CD14-positive monocyte (primary cell): ENCODE measurements around the gene TMEM147. TPM values are rescaled to one million over a fixed set of nuclear protein-coding genes. Genes with fewer than 3 reads are reported as not detected.

Source experiments
- DNase-seq, 3 donors: peaks; one replicate each; pipeline ENCODE4 v3.0.0-alpha.2; 2011 to 2022
- H2AFZ ChIP-seq: 2 replicates; pipeline ENCODE4 v1.6.0; 2012; ENCODE audit warnings: mild to moderate bottlenecking, low read depth, low read length, inconsistent platforms; ENCODE audit not compliant: insufficient read depth, poor library complexity, severe bottlenecking
- H3K27ac ChIP-seq, 2 donors: 1 replicate in 1 of 2; 2 replicates in 1 of 2; pipeline ENCODE4 v1.5.1; 2012 to 2013; ENCODE audit warnings: low read length in 2 of 2, control low read depth in 1 of 2, inconsistent platforms in 1 of 2, low read depth in 1 of 2, mild to moderate bottlenecking in 1 of 2
- H3K27me3 ChIP-seq, 2 donors: one replicate each; pipeline versions ENCODE4 v1.6.0 to v1.6.1; 2011 to 2013; ENCODE audit warnings: low read length in 2 of 2; ENCODE audit not compliant: control insufficient read depth in 2 of 2, insufficient read depth in 2 of 2
- H3K36me3 ChIP-seq, 2 donors: replicated peaks in 1 of 2; 1 replicate in 1 of 2; 2 replicates in 1 of 2; pipeline versions ENCODE4 v1.5.1 to v1.6.1; 2012 to 2013; ENCODE audit warnings: low read length in 2 of 2, control low read depth in 1 of 2, inconsistent platforms in 1 of 2, mild to moderate bottlenecking in 1 of 2; ENCODE audit not compliant: insufficient read depth in 2 of 2, control insufficient read depth in 1 of 2
- H3K4me1 ChIP-seq, 2 donors: 1 replicate in 1 of 2; 2 replicates in 1 of 2; pipeline versions ENCODE4 v1.5.1 to v1.6.1; 2012 to 2013; ENCODE audit warnings: low read length in 2 of 2, control low read depth in 1 of 2, inconsistent platforms in 1 of 2, mild to moderate bottlenecking in 1 of 2, moderate library complexity in 1 of 2; ENCODE audit not compliant: insufficient read depth in 2 of 2, control insufficient read depth in 1 of 2
- H3K4me2 ChIP-seq: replicated peaks from 2 replicates; pipeline ENCODE3; 2012; ENCODE audit warnings: low read length, moderate library complexity, mild to moderate bottlenecking; ENCODE audit not compliant: poor library complexity, severe bottlenecking; ENCODE audit errors: extremely low read depth
- H3K4me3 ChIP-seq, 3 experiments: fragments of 200-600 bp in 1 of 3; sonication (generic) in 1 of 3; replicated peaks in 1 of 3; 1 replicate in 2 of 3; 2 replicates in 1 of 3; pipeline ENCODE4 v1.5.1; 2011 to 2013; ENCODE audit warnings: low read length in 3 of 3, mild to moderate bottlenecking in 3 of 3, control low read depth in 2 of 3, low read depth in 2 of 3, inconsistent platforms in 1 of 3, moderate library complexity in 1 of 3
- H3K79me2 ChIP-seq: 2 replicates; pipeline ENCODE4 v1.6.0; 2012; ENCODE audit warnings: mild to moderate bottlenecking, control low read depth, inconsistent platforms, low read length, moderate library complexity; ENCODE audit not compliant: insufficient read depth
- H3K9ac ChIP-seq: 2 replicates; pipeline ENCODE4 v1.6.0; 2017; ENCODE audit warnings: low read length, mild to moderate bottlenecking; ENCODE audit not compliant: insufficient read depth, poor library complexity, severe bottlenecking
- H3K9me3 ChIP-seq, 2 donors: replicated peaks in 1 of 2; 1 replicate in 1 of 2; 2 replicates in 1 of 2; pipeline versions ENCODE4 v1.5.1 to v1.6.1; 2012 to 2013; ENCODE audit warnings: low read length in 2 of 2, control low read depth in 1 of 2; ENCODE audit not compliant: control insufficient read depth in 1 of 2, insufficient read depth in 1 of 2
- H4K20me1 ChIP-seq: 2 replicates; pipeline ENCODE4 v1.6.0; 2012; ENCODE audit warnings: mild to moderate bottlenecking, low read length, control low read depth, moderate library complexity; ENCODE audit not compliant: insufficient read depth
- H3K27ac Mint-ChIP-seq, 7 donors: one replicate each; pipeline ENCODE4 v1.8.0; 2020; ENCODE audit warnings: mild to moderate bottlenecking in 7 of 7, mixed read lengths in 7 of 7, moderate library complexity in 6 of 7, inconsistent platforms in 2 of 7
- H3K27me3 Mint-ChIP-seq, 3 donors: one replicate each; pipeline ENCODE4 v1.8.0; 2021 to 2022; ENCODE audit warnings: low read depth in 3 of 3, mild to moderate bottlenecking in 3 of 3, mixed read lengths in 3 of 3, moderate library complexity in 3 of 3, inconsistent platforms in 1 of 3
- H3K36me3 Mint-ChIP-seq, 2 donors: one replicate each; pipeline ENCODE4 v1.8.0; 2020; ENCODE audit warnings: mixed read lengths in 2 of 2, inconsistent platforms in 1 of 2, mild to moderate bottlenecking in 1 of 2
- H3K4me1 Mint-ChIP-seq: one replicate; pipeline ENCODE4 v1.8.0; 2020; ENCODE audit warnings: mild to moderate bottlenecking, mixed read lengths
- H3K4me3 Mint-ChIP-seq, 2 donors: one replicate each; pipeline ENCODE4 v1.8.0; 2020; ENCODE audit warnings: mild to moderate bottlenecking in 2 of 2, mixed read lengths in 2 of 2, moderate library complexity in 1 of 2
- H3K9me3 Mint-ChIP-seq, 7 donors: one replicate each; pipeline ENCODE4 v1.8.0; 2020 to 2022; ENCODE audit warnings: mixed read lengths in 7 of 7, mild to moderate bottlenecking in 6 of 7, moderate library complexity in 6 of 7, inconsistent platforms in 2 of 7
- CTCF ChIP-seq: fragments of 200-600 bp; IDR thresholded peaks from one replicate; pipeline ENCODE4 v1.8.0; 2022; ENCODE audit warnings: antibody characterized with exemption, mild to moderate bottlenecking
- WGBS: methylation state at CpG from one replicate; pipeline ENCODE4 v1.1.5; 2013; ENCODE audit warnings: missing lambda C conversion rate; ENCODE audit not compliant: insufficient coverage; 5-methylcytosine and 5-hydroxymethylcytosine counted together
- intact Hi-C, 2 donors: fragments of 100-400 bp; cut with micrococcal nuclease; formaldehyde crosslinking; loops; one replicate each; pipeline versions ENCODE4 v1.15.0 to v1.15.1; 2023
- polyA plus RNA-seq, 3 donors: library from polyadenylated mRNA; depleted of rRNA in 1 of 3; unstranded in 2 of 3; stranded (reverse) in 1 of 3; fragments of 300-500 nt in 2 of 3; fragments of >200 nt in 1 of 3; fragmentation: Illumina TruSeq in 2 of 3; gene quantifications; 1 replicate in 2 of 3; 2 replicates in 1 of 3; pipeline ENCODE4 v1.2.3, GENCODE V29; 2012 to 2021

Gene TMEM147
- polyA plus RNA-seq, 3 donors = 75.5 to 165 (median 165) TPM

GRCh38 chr19:35498984-35499527 is 46.4 kb upstream of the TMEM147 start:
- no peak overlapping the region for H2AFZ ChIP-seq
- no peaks in the 10 kb centered on the region for H3K9me3 ChIP-seq
- WGBS = 95% methylated on average over 6 of the region's 9 CpGs
- intact Hi-C loops = loop anchor here (5.0 to 10.0 kb wide), 2 partner anchors 144 to 227 kb away; partner anchors contain the start of gene FFAR3 (in 1 of the 2)
- Mint-ChIP-seq H3K9me3 (peaks cover 0 to 2% (median 0%) of the 10 kb centered on the region in 7 donors), H3K27ac (no peak overlapping the region), H3K36me3 (no peaks in the 10 kb centered on the region), H3K27me3 (peaks cover 9 to 12% (median 11%) of the 10 kb centered on the region in 3 donors), H3K4me3 (no peak overlapping the region), H3K4me1 (peaks cover 7% of the 10 kb centered on the region)
- H4K20me1 ChIP-seq = no peaks in the 10 kb centered on the region
- no peak overlapping the region for H3K4me2 ChIP-seq
- no peak overlapping the region for H3K9ac ChIP-seq
- H3K27me3 ChIP-seq = no peaks in the 10 kb centered on the region
- H3K27ac ChIP-seq = no peak overlapping the region
- no peak for DNase-seq
- TF ChIP-seq CTCF = no peak
- no peaks in the 10 kb centered on the region for H3K79me2 ChIP-seq
- H3K4me1 ChIP-seq = peaks cover 0 to 5% of the 10 kb centered on the region in 2 donors
- no peaks in the 10 kb centered on the region for H3K36me3 ChIP-seq
- no peak overlapping the region for H3K4me3 ChIP-seq

GRCh38 chr19:35500611-35501010 is 44.8 kb upstream of the TMEM147 start:
- peaks cover 0 to 2% (median 0%) of the 10 kb centered on the region in 7 donors for H3K9me3 Mint-ChIP-seq
- 100% methylated on average over 2 of the region's 10 CpGs for WGBS
- H3K9ac ChIP-seq = no peak overlapping the region
- no peak overlapping the region for H2AFZ ChIP-seq
- TF ChIP-seq CTCF = no peak
- H3K4me1 ChIP-seq = no peaks in the 10 kb centered on the region
- no peak overlapping the region for H3K4me3 Mint-ChIP-seq
- peaks cover under 1% of the 10 kb centered on the region for H3K4me1 Mint-ChIP-seq
- H3K36me3 ChIP-seq = no peaks in the 10 kb centered on the region
- H3K27ac ChIP-seq = no peak overlapping the region
- H3K79me2 ChIP-seq = no peaks in the 10 kb centered on the region
- H3K27me3 Mint-ChIP-seq = peaks cover 12 to 14% (median 13%) of the 10 kb centered on the region in 3 donors
- H3K4me2 ChIP-seq = no peak overlapping the region
- intact Hi-C loops = no loop called here
- no peaks in the 10 kb centered on the region for H3K36me3 Mint-ChIP-seq
- H3K9me3 ChIP-seq = no peaks in the 10 kb centered on the region
- no peaks in the 10 kb centered on the region for H3K27me3 ChIP-seq
- no peaks in the 10 kb centered on the region for H4K20me1 ChIP-seq
- no peak for DNase-seq
- H3K27ac Mint-ChIP-seq = no peak overlapping the region
- H3K4me3 ChIP-seq = no peak overlapping the region
